NCI-H510A treated with DMSO at 0.1 percent for 48 hours (cell line): ENCODE results near the gene SLITRK6.
"Not testable (repeated sequence)": the region's sequence is repeated elsewhere in the genome, so short reads cannot be mapped to it uniquely, and the experiment has no call there.

Experiments
- DNase-seq: peaks from one replicate; lab custom pipeline; 2025; lab: John Stamatoyannopoulos, UW

The SLITRK6 gene, protein sequence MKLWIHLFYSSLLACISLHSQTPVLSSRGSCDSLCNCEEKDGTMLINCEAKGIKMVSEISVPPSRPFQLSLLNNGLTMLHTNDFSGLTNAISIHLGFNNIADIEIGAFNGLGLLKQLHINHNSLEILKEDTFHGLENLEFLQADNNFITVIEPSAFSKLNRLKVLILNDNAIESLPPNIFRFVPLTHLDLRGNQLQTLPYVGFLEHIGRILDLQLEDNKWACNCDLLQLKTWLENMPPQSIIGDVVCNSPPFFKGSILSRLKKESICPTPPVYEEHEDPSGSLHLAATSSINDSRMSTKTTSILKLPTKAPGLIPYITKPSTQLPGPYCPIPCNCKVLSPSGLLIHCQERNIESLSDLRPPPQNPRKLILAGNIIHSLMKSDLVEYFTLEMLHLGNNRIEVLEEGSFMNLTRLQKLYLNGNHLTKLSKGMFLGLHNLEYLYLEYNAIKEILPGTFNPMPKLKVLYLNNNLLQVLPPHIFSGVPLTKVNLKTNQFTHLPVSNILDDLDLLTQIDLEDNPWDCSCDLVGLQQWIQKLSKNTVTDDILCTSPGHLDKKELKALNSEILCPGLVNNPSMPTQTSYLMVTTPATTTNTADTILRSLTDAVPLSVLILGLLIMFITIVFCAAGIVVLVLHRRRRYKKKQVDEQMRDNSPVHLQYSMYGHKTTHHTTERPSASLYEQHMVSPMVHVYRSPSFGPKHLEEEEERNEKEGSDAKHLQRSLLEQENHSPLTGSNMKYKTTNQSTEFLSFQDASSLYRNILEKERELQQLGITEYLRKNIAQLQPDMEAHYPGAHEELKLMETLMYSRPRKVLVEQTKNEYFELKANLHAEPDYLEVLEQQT

DNA sequence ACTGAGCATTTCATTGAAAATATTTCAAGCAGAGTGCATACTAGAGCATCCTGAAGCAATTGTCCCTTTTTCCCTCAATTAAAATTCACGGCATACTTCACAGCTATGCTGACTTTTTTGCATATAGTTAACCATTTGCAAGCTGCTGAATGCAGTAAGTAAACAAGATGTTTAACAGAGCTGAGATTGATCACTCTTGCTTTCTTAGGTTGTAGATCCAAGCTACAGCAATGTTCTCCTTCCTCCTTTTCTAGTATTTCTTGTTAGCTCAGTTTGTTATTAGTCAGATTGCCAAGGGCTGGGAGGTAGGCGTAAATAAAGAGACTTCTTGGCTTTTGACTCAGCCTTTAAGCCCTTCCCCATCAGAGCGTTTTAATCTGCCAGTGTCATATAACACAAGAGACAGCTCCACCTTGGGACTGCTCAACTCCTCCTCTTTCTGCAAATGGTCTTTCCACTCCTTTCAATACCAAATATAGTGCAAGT, at the start of gene SLITRK6:
TSS of gene SLITRK6 (minus strand) at position 323 of the 486 bp plus-strand sequence. CDS start 2,911 bp downstream, outside the sequence.
- DNase-seq = peak; percentile 85

DNA sequence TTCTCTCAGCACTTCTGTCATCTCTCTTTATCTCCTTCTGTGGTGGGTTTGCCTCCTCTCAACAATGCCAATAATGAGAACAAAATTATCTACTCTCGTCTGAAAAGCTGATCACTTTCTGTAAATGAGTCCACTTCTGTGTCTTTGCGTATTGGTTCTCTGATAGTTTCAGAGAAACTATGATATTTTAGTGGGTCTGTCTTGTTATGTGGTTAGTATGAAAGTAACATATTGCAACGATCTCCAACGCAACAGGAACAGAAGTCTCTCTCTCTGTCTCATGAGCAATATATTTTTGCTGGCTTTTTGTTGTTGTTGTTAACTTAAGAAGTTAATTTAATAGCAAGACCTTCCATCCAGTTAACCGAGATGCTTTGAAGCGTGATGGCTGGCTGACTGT, 47.8 kb upstream of the SLITRK6 start:
- no peak for DNase-seq

DNA sequence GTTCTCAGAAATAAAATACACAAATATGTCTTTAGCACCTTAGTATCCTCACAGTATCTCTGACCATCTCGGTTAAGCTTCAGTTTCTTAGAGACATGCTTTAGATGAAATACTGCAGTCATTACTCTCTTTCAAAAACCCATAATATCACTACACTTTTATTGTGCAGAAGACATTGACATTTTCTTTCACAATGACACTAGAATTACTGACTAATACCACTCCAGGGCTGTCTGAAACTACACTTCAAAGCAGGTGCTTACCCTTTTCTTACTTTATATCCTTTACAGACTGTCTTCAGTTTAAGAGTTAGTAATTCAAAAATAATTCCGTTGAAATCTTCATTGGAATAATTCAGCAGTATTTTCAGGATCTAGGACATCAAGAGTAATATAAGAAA, 42.2 kb upstream of the SLITRK6 start:
- DNase-seq = no peak

DNA sequence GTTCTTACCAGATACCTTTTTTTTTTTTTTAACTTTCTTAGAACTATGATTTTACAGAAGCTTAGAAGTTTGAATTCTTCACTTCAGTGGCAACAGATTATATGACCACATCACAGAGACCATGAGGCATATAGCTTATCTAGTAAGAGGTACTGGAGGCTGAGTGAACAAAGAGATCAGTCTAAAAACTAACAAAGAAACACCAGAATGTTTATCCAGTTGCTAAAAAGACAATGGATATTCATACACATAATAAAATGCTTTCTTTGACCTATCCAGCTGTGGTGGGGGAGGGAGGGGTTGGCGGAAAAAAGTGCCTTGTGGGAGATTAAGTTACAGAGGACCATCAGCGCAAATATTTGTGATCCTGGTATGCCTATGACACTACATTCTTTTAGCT, 34.7 kb upstream of the SLITRK6 start:
- no peak for DNase-seq

DNA sequence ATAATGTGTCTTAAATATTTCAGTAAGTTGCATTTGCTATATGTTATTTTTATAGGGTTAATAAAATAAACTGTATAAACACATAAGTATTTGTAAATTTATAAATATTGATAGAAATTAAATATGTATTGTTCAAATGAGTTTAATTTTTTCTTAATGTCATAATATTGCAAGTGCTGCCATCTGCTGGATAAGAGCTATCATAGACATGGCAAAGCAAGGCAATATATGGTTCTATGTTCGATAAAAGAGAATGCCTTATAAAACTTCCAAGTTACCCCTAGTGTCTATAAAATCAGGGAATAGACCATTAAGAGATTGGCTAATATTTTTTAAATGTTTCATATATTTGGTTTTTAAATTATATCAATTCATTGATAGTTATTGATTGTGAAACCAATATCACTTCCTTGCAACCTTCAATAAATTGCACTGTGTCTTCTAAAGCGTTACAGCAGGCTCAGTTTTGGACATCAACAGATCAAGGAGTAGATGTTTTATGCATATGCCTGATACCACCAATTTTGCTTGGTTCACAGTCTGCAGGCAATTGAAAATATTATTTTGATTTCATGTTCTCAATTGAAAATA, 29.0 kb upstream of the SLITRK6 start:
- DNase-seq = peak; percentile 43

DNA sequence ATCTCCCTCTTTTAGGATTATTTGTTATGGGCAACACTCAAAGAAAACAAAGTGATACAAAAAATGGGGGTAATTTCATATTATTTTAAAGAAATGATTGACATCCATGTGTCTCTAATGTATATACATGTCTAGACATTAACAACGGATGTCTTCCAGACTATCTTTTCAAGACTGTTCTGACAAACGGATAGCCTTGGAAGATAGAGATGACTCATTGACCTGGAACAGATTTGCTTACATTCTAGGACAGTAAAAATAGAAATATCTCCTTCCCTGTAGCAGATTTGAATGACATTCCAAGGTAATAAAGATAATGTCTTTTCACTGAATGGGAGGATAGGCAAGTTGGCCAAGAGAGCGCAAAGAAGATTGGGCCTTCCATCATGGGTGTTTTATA, 26.2 kb upstream of the SLITRK6 start:
- DNase-seq = no peak

DNA sequence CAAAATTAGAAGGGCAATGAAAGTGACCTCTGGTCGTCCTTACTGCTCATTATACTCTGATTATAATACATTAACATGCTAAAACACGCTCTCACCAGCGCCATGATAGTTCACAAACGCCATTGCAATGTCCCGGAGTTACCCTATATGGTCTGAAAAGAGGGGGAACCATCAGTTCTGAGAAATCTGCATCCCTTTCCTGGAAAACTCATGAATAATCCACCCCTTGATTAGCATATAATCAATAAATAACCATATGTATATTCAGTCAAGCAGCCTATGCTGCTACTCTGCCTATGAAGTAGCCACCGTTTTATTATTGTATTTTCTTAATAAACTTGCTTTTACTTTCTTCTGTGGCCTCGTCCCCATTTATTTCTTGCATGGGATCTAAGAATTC, 24.6 kb upstream of the SLITRK6 start:
- DNase-seq = no peak

DNA sequence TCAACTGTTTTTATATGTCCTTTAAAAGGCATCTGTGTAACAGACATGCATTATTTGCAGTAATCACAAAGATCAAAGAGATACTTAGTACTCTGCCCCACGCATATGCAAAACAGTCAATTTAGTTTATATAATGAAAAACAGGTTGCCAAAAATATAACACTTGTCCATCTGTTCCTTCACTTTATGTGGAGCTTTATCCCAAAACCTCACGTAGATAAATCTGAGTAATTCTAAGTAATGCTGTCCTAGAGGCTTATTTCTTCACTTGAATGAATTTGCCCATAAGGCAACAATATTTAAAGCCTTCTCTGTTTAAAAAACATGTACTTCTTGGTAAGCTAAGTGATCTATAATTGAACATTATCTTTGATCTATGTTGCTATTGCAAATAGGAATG, 20.3 kb upstream of the SLITRK6 start:
- DNase-seq = no peak

DNA sequence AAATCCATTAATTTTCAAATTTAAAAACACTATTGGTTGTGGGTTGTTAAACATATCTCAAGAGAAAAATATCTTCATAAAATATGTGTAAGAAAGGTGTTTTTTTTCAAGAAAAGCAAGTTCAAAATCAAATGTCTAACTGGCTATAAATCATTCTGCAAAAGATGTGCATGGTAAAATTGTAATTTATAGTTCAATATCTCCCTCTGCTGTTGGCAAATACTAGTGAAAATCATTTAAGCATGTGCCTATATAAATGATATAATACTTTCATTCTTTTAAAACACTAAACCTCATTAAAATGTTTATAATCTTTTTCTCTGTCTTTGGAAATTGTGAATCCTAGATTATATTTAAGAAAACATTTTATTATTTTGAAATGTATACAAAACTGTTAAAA, 17.2 kb upstream of the SLITRK6 start:
- peak; percentile 22 for DNase-seq

DNA sequence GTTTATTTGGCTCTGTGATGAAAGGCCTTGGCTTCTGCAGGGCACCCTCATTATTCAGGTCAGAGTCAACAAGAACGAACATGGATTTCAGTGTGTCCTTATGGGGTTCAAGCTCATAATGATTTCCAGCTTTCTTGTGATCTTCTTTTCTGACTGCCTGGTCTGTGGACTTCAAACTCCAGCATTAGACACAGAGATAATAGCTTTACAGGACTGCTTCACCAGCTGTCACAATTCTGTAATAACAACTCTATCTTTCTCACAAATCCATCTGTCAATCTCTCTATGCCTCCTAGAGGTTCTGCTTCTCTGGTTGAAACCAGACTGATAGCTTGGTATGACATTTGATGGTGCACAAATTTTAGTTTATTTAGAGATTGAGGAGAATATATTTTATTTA, 13.1 kb upstream of the SLITRK6 start:
- DNase-seq = no peak

DNA sequence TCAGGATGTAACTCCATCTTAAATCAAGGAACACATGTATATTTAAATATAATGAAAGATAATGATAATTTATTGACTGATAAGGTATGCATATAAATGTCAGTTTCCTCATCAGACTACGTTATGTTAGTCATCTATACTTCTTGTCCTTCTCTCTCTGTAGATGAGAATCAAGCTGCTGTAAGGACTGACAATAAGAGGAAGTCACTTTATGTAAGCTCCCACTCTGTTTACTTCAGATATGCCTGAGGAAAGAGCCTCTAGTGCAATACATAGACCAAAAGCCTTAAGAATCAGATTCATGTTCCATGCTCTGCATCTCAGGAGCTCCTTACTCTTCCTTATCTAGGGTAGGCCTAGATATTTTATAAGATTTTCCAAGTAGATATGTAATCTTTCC, 9.6 kb upstream of the SLITRK6 start:
- DNase-seq = no peak

DNA sequence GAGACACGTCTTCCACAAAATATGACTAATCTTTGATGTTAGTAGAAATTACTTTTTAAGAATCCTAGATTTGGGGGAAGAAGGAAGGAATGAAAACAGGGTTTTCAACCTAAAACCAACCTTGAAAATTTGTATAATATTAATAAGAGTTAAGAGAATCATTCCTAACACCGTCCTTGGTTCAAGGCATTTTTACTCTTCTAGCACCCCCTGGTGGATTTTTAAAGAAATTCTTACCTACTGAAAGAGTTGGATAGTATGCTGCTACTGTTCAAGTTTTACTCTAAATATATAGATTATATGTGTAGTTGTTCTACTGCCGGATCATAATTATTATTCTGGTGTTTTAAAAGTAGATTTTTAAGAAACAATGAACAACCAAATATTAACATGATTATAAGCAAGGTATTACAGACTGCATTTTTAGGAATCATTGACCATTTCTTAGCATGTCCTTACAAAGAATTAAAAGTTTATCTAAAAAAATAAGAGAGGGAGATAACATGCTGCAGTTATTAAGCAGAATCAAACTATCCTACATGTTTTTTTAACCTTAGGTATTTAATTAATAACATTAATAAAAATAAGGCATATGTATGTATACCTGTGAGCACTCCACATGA, 7.4 kb upstream of the SLITRK6 start:
- peak; percentile 90 for DNase-seq

DNA sequence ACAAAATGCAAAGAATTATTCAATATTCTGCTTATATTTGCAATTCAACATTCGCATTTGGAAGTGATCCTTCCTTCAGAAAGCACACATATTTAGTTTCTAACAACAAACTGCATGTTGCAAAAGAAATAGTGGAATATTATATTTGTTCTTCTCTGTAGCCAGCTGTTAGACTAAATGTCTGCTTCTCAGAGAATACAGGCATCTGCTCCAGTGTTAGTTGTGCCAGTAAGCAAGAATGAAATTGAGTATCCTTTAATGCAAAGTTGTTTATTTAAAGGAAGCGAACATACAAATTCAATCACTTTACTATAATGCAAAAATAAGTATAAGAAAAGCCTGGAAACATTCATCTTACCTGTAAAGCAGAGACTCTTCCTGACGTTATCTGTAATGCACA, 663 bp downstream of the SLITRK6 start:
- DNase-seq = peak; percentile 38

DNA sequence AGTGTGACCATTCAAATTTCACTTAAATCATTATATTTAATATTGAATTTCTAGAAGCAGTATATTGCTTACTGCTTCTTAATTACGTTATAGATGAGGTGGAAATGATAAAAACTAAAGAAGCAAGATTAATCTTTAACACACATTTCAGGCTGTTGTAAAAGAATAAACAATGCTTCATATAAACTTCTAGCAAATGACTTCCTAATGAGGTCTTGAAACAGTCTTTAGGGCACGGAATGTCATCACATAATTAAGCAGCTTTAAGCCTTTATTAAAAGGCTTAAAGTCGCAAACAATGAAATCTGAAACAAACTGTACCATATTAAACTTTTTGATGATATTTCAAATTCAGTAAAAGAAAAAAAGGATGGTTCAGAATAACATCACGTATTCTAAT, 1.9 kb downstream of the SLITRK6 start:
- no peak for DNase-seq

DNA sequence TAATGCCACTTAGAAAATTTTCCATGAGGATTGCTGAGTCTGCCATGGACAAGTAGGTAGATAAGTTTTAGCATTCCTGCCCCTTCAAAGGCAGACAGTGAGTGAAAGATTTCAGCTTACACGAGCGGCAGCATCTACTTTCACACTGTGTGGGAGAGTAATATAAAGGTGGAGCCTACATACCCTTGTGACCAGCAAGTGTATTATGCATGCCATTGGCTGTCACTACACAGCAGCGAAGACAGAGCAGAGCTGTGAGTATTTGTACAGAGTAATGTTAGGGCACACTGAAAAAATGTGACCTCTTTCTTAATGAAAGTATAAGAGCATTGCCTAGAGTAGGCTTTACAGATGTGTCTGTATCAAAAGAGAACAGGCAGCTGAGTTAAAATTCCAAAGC, 14.0 kb downstream of the SLITRK6 start:
- DNase-seq = no peak

DNA sequence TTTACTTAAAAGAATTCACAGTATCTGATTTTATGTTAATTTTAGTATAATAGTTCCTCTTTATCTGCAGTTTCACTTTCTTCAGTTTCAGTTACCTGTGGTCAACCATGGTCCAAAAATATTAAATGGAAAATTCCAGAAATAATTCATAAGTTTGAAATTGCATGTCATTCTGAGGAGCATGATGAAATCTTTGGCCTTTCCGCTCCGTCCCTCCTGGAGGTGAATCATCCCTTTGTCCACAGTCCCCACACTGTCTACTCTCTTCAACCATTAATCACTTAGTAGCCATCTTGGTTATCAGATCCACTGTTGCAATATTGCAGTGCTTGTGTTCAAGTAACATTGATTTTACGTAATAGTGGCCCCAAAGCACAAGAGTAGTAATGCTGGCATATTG, 26.9 kb downstream of the SLITRK6 start:
- no peak for DNase-seq

DNA sequence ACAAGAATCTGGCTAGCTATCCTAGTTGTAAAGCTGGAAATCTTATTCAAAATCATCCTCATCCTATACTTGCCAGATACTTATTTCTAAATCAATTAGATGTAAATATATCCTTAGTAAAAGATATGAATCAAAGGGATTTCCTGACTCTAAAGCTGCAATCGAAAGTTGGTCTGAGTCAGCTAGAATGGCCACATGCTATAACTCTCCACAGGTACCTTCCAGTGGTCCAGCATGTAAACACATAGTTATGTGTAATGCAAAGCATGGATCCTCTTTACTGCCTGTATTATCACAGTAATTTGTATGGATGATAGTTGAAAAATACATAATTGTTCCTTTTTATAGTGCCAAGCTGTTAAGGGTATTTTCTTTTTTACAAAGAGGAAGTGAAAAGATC, 27.4 kb downstream of the SLITRK6 start:
- no peak for DNase-seq

DNA sequence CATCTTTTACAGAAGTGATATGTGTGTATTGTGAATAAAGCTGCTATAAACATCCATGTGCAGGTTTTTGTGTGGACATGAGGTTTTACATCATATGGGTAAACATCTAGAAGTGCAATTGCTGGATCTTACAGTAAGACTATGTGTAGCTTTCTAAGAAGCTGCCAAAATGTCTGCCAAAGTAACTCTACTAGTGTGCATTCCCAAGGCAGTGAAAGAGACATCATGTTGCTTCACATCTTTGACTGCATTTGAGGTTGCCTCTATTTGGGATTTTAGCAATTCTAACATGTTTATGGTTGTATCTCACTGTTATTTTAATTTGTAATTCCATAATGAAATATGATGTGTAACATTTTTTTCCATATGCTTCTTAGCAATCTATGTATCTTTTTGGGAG, 30.3 kb downstream of the SLITRK6 start:
- DNase-seq = no peak

DNA sequence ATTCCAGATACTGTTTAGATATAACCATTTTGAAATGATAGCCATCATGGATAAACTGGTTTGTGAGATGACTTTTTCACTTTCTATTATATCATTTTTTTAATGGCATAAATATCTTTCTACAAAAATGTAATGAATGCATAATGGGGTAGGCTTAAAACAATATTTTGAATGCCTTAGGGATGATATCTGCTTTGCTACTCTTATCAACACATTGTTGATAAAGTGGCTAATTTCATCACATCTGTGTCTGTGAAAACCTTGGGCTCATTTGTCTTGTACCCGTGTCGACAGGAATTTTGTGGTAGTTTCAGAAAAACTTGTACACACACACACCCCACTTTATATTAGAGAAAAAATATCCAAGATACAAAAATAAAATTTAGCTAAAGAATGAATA, 44.1 kb downstream of the SLITRK6 start:
- no peak for DNase-seq

DNA sequence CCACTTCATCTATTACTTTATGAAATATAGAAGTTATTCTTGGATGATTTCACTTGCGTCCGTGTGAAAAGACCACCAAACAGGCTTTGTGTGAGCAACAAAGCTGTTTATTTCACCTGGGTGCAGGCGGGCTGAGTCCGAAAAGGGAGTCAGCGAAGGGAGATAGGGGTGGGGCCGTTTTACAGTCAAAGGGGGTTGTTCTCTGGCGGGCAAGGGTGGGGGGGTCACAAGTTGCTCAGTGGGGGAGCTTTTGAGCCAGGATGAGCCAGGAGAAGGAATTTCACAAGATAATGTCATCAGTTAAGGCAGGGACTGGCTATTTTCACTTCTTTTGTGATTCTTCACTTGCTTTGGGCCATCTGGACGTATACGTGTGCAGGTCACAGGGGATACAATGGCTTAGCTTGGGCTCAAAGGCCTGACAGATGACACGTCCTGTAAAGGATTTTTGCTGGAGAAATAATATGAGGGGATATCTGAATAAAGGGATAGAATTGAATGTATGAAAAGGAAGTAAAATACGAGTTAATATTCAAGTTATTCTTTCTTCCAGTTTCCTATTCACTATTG, 55.9 kb downstream of the SLITRK6 start:
- not testable (repeated sequence) for DNase-seq
